Liver (tissue), 9 donors: ENCODE data around the gene CCDC78. TPM values are rescaled to one million over a fixed set of nuclear protein-coding genes. Genes with fewer than 3 reads are reported as not detected.

ENCODE experiments used
- DNase-seq: peaks from one replicate; pipeline ENCODE4 v3.0.0-alpha.2; 2017; ENCODE audit warnings: low spot score
- H3K27ac ChIP-seq, 2 donors: one replicate each; pipeline ENCODE4 v1.7.0; 2013; ENCODE audit warnings: inconsistent platforms in 2 of 2, low read length in 2 of 2, control low read depth in 1 of 2, low read depth in 1 of 2, mild to moderate bottlenecking in 1 of 2
- H3K27me3 ChIP-seq, 4 donors: one replicate each; pipeline versions ENCODE4 v1.6.1 to v1.7.0; 2013; ENCODE audit warnings: low read length in 3 of 4, inconsistent platforms in 1 of 4, mild to moderate bottlenecking in 1 of 4, moderate library complexity in 1 of 4; ENCODE audit not compliant: control insufficient read depth in 4 of 4, insufficient read depth in 4 of 4
- H3K36me3 ChIP-seq, 4 donors: one replicate each; pipeline versions ENCODE4 v1.6.1 to v1.7.0; 2013; ENCODE audit warnings: low read length in 3 of 4, mild to moderate bottlenecking in 3 of 4, low read depth in 1 of 4, moderate library complexity in 1 of 4; ENCODE audit not compliant: control insufficient read depth in 4 of 4, insufficient read depth in 3 of 4
- H3K4me1 ChIP-seq, 4 donors: one replicate each; pipeline versions ENCODE4 v1.6.1 to v1.7.0; 2013; ENCODE audit warnings: low read length in 3 of 4, mild to moderate bottlenecking in 3 of 4, moderate library complexity in 1 of 4; ENCODE audit not compliant: control insufficient read depth in 4 of 4, insufficient read depth in 4 of 4
- H3K4me3 ChIP-seq, 3 donors: one replicate each; pipeline versions ENCODE4 v1.6.1 to v1.7.0; 2013; ENCODE audit warnings: low read length in 3 of 3, control low read depth in 1 of 3, low read depth in 1 of 3, mild to moderate bottlenecking in 1 of 3
- H3K9ac ChIP-seq, 2 donors: one replicate each; pipeline ENCODE4 v1.7.0; 2013; ENCODE audit warnings: low read length in 2 of 2, mild to moderate bottlenecking in 2 of 2, moderate library complexity in 2 of 2, control low read depth in 1 of 2, low read depth in 1 of 2
- H3K9me3 ChIP-seq, 4 donors: one replicate each; pipeline versions ENCODE4 v1.6.1 to v1.7.0; 2013; ENCODE audit warnings: low read length in 3 of 4; ENCODE audit not compliant: control insufficient read depth in 4 of 4
- ATF3 ChIP-seq: IDR thresholded peaks from 2 replicates; pipeline ENCODE4 v1.6.1; 2016; ENCODE audit warnings: antibody characterized with exemption
- FOXA1 ChIP-seq: IDR thresholded peaks from 2 replicates; pipeline ENCODE4 v1.6.1; 2016; ENCODE audit warnings: antibody characterized with exemption
- GABPA ChIP-seq, 2 donors: IDR thresholded peaks in 1 of 2; conservative IDR thresholded peaks in 1 of 2; 2 replicates each; pipeline ENCODE4 v1.6.1; 2016; ENCODE audit warnings: antibody characterized with exemption in 2 of 2, mild to moderate bottlenecking in 1 of 2, moderate library complexity in 1 of 2
- HNF4G ChIP-seq: IDR thresholded peaks from 2 replicates; pipeline ENCODE4 v1.6.1; 2016; ENCODE audit warnings: antibody characterized with exemption
- JUND ChIP-seq, 2 donors: IDR thresholded peaks; 2 replicates each; pipeline ENCODE4 v1.6.1; 2016; ENCODE audit warnings: antibody characterized with exemption in 2 of 2
- NR2F2 ChIP-seq: IDR thresholded peaks from 2 replicates; pipeline ENCODE4 v1.6.1; 2016; ENCODE audit warnings: antibody characterized with exemption
- RXRA ChIP-seq, 2 donors: IDR thresholded peaks; 2 replicates each; pipeline ENCODE4 v1.6.1; 2017 to 2018; ENCODE audit warnings: antibody characterized with exemption in 2 of 2, mild to moderate bottlenecking in 1 of 2
- SP1 ChIP-seq: IDR thresholded peaks from 2 replicates; pipeline ENCODE4 v1.6.1; 2018; ENCODE audit warnings: antibody characterized with exemption, mild to moderate bottlenecking
- YY1 ChIP-seq: IDR thresholded peaks from 2 replicates; pipeline ENCODE4 v1.6.1; 2016; ENCODE audit warnings: antibody characterized with exemption, mild to moderate bottlenecking
- WGBS: extraction: QIAGEN DNeasy Blood & Tissue Kit; methylation state at CpG from one replicate; pipeline ENCODE4 v1.1.7; 2013; 5-methylcytosine and 5-hydroxymethylcytosine counted together
- polyA plus RNA-seq, 2 donors: library from polyadenylated mRNA; stranded (reverse) in 1 of 2; unstranded in 1 of 2; fragments of 200-250 nt in 1 of 2; fragments of >200 nt in 1 of 2; fragmentation: Nextera tagmentation in 1 of 2; extraction: Ambion mirVana in 1 of 2; gene quantifications; one replicate each; pipeline versions ENCODE4 v1.2.1 to v1.2.3, GENCODE V29; 2013 to 2015
- total RNA-seq, 2 donors: library from RNA; depleted of rRNA; stranded (reverse); fragments of >200 nt; gene quantifications; one replicate each; pipeline ENCODE4 v1.2.3, GENCODE V29; 2014
- TF ChIP-seq, protein P1 (sequence below): IDR thresholded peaks from 2 replicates; pipeline ENCODE4 v1.6.1; 2016; ENCODE audit warnings: antibody characterized with exemption
- TF ChIP-seq, protein P2 (sequence below): IDR thresholded peaks from 2 replicates; pipeline ENCODE4 v1.6.1; 2016; ENCODE audit warnings: antibody characterized with exemption, mild to moderate bottlenecking
- donor health status: healthy.
- donor health status: healthy.
- donor health status: healthy.
- donor health status: healthy.
- donor health status: healthy.

Gene CCDC78
- total and polyA plus RNA-seq, 4 donors: 0.05 to 0.28 (median 0.08) TPM; not detected in 1

DNA sequence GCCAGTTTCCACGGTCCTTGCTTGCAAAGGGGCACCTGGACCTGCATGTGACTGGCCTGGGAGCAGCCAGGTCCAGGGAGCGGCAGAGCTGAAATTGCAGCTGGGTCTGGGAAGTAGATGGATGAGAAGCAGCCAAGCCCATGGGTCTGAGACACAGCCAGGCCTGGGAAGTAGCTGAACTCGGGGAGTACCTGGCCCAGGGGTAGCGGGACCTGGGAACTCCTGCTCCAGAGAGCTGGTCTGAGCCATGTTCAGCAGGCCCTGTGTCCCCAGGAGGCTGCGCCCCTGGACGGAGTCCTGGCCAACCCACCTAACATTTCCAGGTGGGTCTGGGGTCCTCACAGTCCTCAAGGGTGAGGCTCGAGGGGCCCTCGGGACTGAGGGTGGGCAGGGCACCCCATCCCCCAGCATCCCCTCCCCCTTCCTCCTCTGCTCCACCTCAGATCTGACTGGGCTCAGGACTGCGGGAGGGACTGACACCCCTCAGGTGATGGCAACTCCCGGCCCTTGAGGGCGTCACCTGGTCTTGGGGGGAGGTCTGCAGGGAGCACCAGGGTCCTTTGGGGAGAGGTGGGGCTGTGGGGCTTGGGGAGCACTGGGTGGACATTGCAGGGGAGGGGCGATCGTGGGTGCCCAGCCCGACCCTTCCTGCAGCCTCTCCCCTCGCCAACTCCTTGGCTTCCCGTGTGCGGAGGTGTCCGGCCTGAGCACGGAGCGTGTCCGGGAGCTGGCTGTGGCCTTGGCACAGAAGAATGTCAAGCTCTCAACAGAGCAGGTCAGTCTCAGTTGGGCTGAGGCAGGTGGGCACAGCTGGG, 37.3 kb upstream of the CCDC78 start:
- TF ChIP-seq, protein P1, sequence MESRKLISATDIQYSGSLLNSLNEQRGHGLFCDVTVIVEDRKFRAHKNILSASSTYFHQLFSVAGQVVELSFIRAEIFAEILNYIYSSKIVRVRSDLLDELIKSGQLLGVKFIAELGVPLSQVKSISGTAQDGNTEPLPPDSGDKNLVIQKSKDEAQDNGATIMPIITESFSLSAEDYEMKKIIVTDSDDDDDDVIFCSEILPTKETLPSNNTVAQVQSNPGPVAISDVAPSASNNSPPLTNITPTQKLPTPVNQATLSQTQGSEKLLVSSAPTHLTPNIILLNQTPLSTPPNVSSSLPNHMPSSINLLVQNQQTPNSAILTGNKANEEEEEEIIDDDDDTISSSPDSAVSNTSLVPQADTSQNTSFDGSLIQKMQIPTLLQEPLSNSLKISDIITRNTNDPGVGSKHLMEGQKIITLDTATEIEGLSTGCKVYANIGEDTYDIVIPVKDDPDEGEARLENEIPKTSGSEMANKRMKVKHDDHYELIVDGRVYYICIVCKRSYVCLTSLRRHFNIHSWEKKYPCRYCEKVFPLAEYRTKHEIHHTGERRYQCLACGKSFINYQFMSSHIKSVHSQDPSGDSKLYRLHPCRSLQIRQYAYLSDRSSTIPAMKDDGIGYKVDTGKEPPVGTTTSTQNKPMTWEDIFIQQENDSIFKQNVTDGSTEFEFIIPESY: no peak
- TF ChIP-seq FOXA1: no peak
- no peak for TF ChIP-seq SP1
- TF ChIP-seq YY1: no peak
- no peak for TF ChIP-seq HNF4G
- no peak for TF ChIP-seq ATF3
- TF ChIP-seq, protein P2, sequence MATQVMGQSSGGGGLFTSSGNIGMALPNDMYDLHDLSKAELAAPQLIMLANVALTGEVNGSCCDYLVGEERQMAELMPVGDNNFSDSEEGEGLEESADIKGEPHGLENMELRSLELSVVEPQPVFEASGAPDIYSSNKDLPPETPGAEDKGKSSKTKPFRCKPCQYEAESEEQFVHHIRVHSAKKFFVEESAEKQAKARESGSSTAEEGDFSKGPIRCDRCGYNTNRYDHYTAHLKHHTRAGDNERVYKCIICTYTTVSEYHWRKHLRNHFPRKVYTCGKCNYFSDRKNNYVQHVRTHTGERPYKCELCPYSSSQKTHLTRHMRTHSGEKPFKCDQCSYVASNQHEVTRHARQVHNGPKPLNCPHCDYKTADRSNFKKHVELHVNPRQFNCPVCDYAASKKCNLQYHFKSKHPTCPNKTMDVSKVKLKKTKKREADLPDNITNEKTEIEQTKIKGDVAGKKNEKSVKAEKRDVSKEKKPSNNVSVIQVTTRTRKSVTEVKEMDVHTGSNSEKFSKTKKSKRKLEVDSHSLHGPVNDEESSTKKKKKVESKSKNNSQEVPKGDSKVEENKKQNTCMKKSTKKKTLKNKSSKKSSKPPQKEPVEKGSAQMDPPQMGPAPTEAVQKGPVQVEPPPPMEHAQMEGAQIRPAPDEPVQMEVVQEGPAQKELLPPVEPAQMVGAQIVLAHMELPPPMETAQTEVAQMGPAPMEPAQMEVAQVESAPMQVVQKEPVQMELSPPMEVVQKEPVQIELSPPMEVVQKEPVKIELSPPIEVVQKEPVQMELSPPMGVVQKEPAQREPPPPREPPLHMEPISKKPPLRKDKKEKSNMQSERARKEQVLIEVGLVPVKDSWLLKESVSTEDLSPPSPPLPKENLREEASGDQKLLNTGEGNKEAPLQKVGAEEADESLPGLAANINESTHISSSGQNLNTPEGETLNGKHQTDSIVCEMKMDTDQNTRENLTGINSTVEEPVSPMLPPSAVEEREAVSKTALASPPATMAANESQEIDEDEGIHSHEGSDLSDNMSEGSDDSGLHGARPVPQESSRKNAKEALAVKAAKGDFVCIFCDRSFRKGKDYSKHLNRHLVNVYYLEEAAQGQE: no peak
- TF ChIP-seq JUND (IDR thresholded peaks at IDR 0.05): no peak
- no peak for TF ChIP-seq GABPA (IDR thresholded peaks at IDR 0.05 in 1 of 2, conservative IDR thresholded peaks at IDR 0.05 in 1 of 2)
- TF ChIP-seq NR2F2: no peak
- TF ChIP-seq RXRA (IDR thresholded peaks at IDR 0.05): no peak
- DNase-seq: no peak
- H3K4me3 ChIP-seq: no peak overlapping the region
- no peak overlapping the region for H3K27ac ChIP-seq
- H3K9me3 ChIP-seq: no peaks in the 10 kb centered on the region
- no peak overlapping the region for H3K9ac ChIP-seq
- H3K36me3 ChIP-seq: no peaks in the 10 kb centered on the region
- no peaks in the 10 kb centered on the region for H3K27me3 ChIP-seq
- H3K4me1 ChIP-seq: peaks cover 0 to 1% (median 0%) of the 10 kb centered on the region in 4 donors
- WGBS: 75% methylated on average over 21 of the region's 21 CpGs

GRCh38 chr16:762595-763268, 36.5 kb upstream of the CCDC78 start:
- no peak overlapping the region for H3K4me3 ChIP-seq
- no peak overlapping the region for H3K27ac ChIP-seq
- WGBS: 72% methylated on average over 17 of the region's 17 CpGs
- H3K9me3 ChIP-seq: no peaks in the 10 kb centered on the region
- H3K9ac ChIP-seq: no peak overlapping the region
- DNase-seq: no peak
- H3K27me3 ChIP-seq: no peaks in the 10 kb centered on the region
- peaks cover 0 to 1% (median 0%) of the 10 kb centered on the region in 4 donors for H3K4me1 ChIP-seq
- H3K36me3 ChIP-seq: no peaks in the 10 kb centered on the region
- TF ChIP-seq FOXA1 (no peak), GABPA (IDR thresholded peaks at IDR 0.05 in 1 of 2, conservative IDR thresholded peaks at IDR 0.05 in 1 of 2) (no peak)
- TF ChIP-seq, protein P2: no peak
